ENCODE measurements around the gene C19orf38. TPM values are rescaled to one million over a fixed set of nuclear protein-coding genes. Genes with fewer than 3 reads are reported as not detected.
"Not testable (repeated sequence)": the region's sequence is repeated elsewhere in the genome, so short reads cannot be mapped to it uniquely, and the experiment has no call there.

The C19orf38 gene
- total RNA-seq, 1 experiment from 2014 or later, result not detected

GRCh38 chr19:10876459-10877240, 28.4 kb downstream of the C19orf38 start:
- Histone ChIP-seq H3K4ac (ENCODE audit: low read depth, low read length) (no peak overlapping the region), H2BK120ac (ENCODE audit: low read depth, low read length, poor library complexity, severe bottlenecking) (no peak overlapping the region), H3K56ac (ENCODE audit: insufficient read length, low read depth, low read length) (no peak overlapping the region), H3T11ph (ENCODE audit: low read length) (no peak overlapping the region), H2AK5ac (ENCODE audit: insufficient read length, low read length) (no peak overlapping the region), H3K9ac (ENCODE audit: extremely low read depth, insufficient read length, low read length) (no peak overlapping the region), H3K27me3 (ENCODE audit: insufficient read depth, low read length) (no peaks in the 10 kb centered on the region), H3K18ac (ENCODE audit: insufficient read length, low read depth, low read length) (no peak overlapping the region), H3K23ac (ENCODE audit: insufficient read length, low read depth, low read length) (no peak overlapping the region), H3K23me2 (ENCODE audit: insufficient read length, low read depth, low read length, poor library complexity, severe bottlenecking) (peaks cover 4% of the 10 kb centered on the region), H3K79me2 (ENCODE audit: insufficient read depth, low read length) (peaks cover 32% of the 10 kb centered on the region; the same call in 1 of the 2 replicates), H2AFZ (ENCODE audit: low read length) (no peak overlapping the region), H2BK12ac (ENCODE audit: insufficient read length, low read depth, low read length) (no peak overlapping the region), H3K4me2 (ENCODE audit: insufficient read depth, insufficient read length, low read length) (no peak overlapping the region), H4K8ac (replicated peaks; ENCODE audit: insufficient read length, low read depth, low read length) (no peak overlapping the region), H3K4me1 (ENCODE audit: insufficient read depth, low read length) (peaks cover 6% of the 10 kb centered on the region; the same call in 1 of the 2 replicates), H2BK15ac (ENCODE audit: low read depth, low read length) (no peak overlapping the region), H3K14ac (ENCODE audit: insufficient read depth, low read length) (no peak overlapping the region), H3K9me3 (ENCODE audit: control insufficient read depth, low read depth, low read length) (no peaks in the 10 kb centered on the region), H2BK20ac (ENCODE audit: low read depth, low read length, poor library complexity, severe bottlenecking) (no peak overlapping the region), H4K91ac (ENCODE audit: insufficient read length, low read depth, low read length) (no peak overlapping the region), H4K5ac (ENCODE audit: insufficient read length, low read depth, low read length) (no peak overlapping the region), H3K79me1 (ENCODE audit: insufficient read depth, low read depth, low read length, poor library complexity, severe bottlenecking) (peaks cover 7% of the 10 kb centered on the region), H2BK5ac (ENCODE audit: insufficient read length, low read length) (no peak overlapping the region), H3K27ac (ENCODE audit: insufficient read length, low read depth, low read length) (no peak overlapping the region), H4K20me1 (ENCODE audit: control insufficient read depth, insufficient read depth, insufficient read length) (no peaks in the 10 kb centered on the region)
- Mint-ChIP-seq H3K9me3 (no peaks in the 10 kb centered on the region), H3K4me1 (peaks cover 38 to 43% of the 10 kb centered on the region in 2 experiments), H3K36me3 (ENCODE audit: insufficient read depth in 1 of 3, low read depth in 3 of 3) (peaks cover 6 to 27% (median 7%) of the 10 kb centered on the region in 3 experiments; a peak in 6 of 7 replicates), H3K4me3 (no peak overlapping the region), H3K27me3 (ENCODE audit: low read depth) (no peaks in the 10 kb centered on the region), H3K27ac (peak overlapping the region in 2 of 3 experiments; percentile 52 to 71; a peak in 3 of 7 replicates)
- no peak for DNase-seq
- TF ChIP-seq CTCF (conservative IDR thresholded peaks at IDR 0.05), result no peak
- WGBS (ENCODE audit: extremely low coverage, insufficient read length, low lambda C conversion rate), result no CpG with 5 or more reads among the region's 10 CpGs

GRCh38 chr19:10877608-10878007, 29.4 kb downstream of the C19orf38 start:
- Histone ChIP-seq H3K79me2 (ENCODE audit: insufficient read depth, low read length) (peaks cover 36% of the 10 kb centered on the region; the same call in 1 of the 2 replicates), H2BK12ac (ENCODE audit: insufficient read length, low read depth, low read length) (peak overlapping the region; percentile 68), H3K4me1 (ENCODE audit: insufficient read depth, low read length) (peaks cover 11% of the 10 kb centered on the region; the same call in 1 of the 2 replicates)
- H3K9me3 ChIP-seq (ENCODE audit: control insufficient read depth, low read depth, low read length); H3K4ac ChIP-seq (ENCODE audit: low read depth, low read length); H3K4me2 ChIP-seq (ENCODE audit: insufficient read depth, insufficient read length, low read length); H2AFZ ChIP-seq (ENCODE audit: low read length); H3K9ac ChIP-seq (ENCODE audit: extremely low read depth, insufficient read length, low read length); H4K91ac ChIP-seq (ENCODE audit: insufficient read length, low read depth, low read length); H3K27me3 Mint-ChIP-seq (ENCODE audit: low read depth); H2BK5ac ChIP-seq (ENCODE audit: insufficient read length, low read length); H4K20me1 ChIP-seq (ENCODE audit: control insufficient read depth, insufficient read depth, insufficient read length); H3K14ac ChIP-seq (ENCODE audit: insufficient read depth, low read length); H3K18ac ChIP-seq (ENCODE audit: insufficient read length, low read depth, low read length); H3K4me3 Mint-ChIP-seq; DNase-seq; H3K9me3 Mint-ChIP-seq; H3K27me3 ChIP-seq (ENCODE audit: insufficient read depth, low read length); H4K8ac ChIP-seq (replicated peaks; ENCODE audit: insufficient read length, low read depth, low read length); H2AK5ac ChIP-seq (ENCODE audit: insufficient read length, low read length); H4K5ac ChIP-seq (ENCODE audit: insufficient read length, low read depth, low read length); H3K27ac ChIP-seq (ENCODE audit: insufficient read length, low read depth, low read length); H3K79me1 ChIP-seq (ENCODE audit: insufficient read depth, low read depth, low read length, poor library complexity, severe bottlenecking); H3K23ac ChIP-seq (ENCODE audit: insufficient read length, low read depth, low read length); H2BK20ac ChIP-seq (ENCODE audit: low read depth, low read length, poor library complexity, severe bottlenecking); H3T11ph ChIP-seq (ENCODE audit: low read length); H3K23me2 ChIP-seq (ENCODE audit: insufficient read length, low read depth, low read length, poor library complexity, severe bottlenecking); H2BK15ac ChIP-seq (ENCODE audit: low read depth, low read length); H3K56ac ChIP-seq (ENCODE audit: insufficient read length, low read depth, low read length); H2BK120ac ChIP-seq (ENCODE audit: low read depth, low read length, poor library complexity, severe bottlenecking): not testable (repeated sequence)
- peaks cover 43 to 47% of the 10 kb centered on the region in 2 experiments for H3K4me1 Mint-ChIP-seq
- no CpG with 5 or more reads among the region's 9 CpGs for WGBS (ENCODE audit: extremely low coverage, insufficient read length, low lambda C conversion rate)
- H3K27ac Mint-ChIP-seq, result peak overlapping the region; percentile 98 to 99 (median 98)
- H3K36me3 Mint-ChIP-seq (ENCODE audit: insufficient read depth in 1 of 3, low read depth in 3 of 3), result peaks cover 6 to 27% (median 7%) of the 10 kb centered on the region in 3 experiments; a peak in 6 of 7 replicates
